VCaP (cell line): Measurements from ENCODE around the gene GALE.

ENCODE experiments used
- H3K27ac ChIP-seq: fragments of 450-650 bp; 2 replicates; pipeline ENCODE4 v1.5.1; 2017
- TF ChIP-seq, protein P1 (sequence below): fragments of 450-650 bp; conservative IDR thresholded peaks from 2 replicates; pipeline ENCODE4 v1.5.1; 2017; ENCODE audit warnings: mild to moderate bottlenecking, moderate library complexity

The GALE gene

DNA sequence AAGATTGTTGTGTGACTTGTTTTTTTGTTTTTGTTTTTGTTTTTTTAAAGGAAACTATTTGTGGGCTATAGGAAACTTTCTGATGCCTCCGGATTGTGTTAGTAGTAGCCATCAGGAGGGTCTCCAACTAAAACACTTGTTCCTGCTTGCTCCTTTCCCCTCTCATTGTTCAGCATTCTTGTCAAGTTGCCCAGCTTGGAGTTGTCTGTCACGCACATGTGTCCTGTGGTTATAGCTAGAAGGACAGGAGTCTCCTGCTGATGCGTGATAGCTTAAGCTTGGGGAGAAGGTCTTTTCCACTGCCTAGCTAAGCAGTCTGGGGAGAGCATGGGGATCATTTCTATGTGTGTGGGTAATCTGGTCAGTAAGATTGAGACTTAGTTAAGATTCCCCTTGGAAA is 12.9 kb downstream of the GALE start:
- TF ChIP-seq, protein P1, sequence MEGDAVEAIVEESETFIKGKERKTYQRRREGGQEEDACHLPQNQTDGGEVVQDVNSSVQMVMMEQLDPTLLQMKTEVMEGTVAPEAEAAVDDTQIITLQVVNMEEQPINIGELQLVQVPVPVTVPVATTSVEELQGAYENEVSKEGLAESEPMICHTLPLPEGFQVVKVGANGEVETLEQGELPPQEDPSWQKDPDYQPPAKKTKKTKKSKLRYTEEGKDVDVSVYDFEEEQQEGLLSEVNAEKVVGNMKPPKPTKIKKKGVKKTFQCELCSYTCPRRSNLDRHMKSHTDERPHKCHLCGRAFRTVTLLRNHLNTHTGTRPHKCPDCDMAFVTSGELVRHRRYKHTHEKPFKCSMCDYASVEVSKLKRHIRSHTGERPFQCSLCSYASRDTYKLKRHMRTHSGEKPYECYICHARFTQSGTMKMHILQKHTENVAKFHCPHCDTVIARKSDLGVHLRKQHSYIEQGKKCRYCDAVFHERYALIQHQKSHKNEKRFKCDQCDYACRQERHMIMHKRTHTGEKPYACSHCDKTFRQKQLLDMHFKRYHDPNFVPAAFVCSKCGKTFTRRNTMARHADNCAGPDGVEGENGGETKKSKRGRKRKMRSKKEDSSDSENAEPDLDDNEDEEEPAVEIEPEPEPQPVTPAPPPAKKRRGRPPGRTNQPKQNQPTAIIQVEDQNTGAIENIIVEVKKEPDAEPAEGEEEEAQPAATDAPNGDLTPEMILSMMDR = no peak
- H3K27ac ChIP-seq = no peak overlapping the region

DNA sequence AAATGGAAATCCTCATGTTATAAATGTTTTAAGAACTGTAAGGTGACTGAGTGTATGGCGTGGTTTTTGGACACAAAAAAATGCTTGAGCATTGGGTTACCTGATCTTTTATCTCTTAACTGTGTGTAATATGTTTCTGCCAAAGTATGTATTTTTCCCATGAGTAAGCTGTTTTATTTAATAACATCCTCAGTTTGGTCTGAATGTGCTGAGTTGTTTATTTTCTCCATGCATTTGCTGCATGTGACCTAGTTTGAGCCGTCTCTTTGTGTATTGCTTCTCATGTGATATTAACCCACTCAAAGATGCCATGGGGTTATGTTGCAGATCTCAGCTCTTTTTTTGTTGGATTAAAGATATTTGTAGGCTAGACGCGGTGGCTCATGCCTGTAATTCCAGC is 15.7 kb downstream of the GALE start:
- TF ChIP-seq, protein P1 = no peak
- peak overlapping the region; percentile 91 for H3K27ac ChIP-seq

DNA sequence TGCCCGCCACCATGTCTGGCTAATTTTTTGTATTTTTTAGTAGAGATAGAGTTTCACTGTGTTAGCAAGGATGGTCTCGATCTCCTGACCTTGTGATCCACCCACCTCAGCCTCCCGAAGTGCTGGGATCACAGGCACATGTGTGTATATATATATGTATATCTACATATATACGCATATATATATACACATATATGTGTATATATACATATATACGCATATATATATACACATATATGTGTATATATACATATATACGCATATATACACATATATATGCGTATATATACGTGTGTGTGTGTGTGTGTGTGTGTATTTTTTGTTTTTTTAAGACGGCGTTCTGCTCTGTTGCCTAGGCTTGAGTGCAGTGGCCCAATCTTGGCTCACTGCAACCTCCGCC is 17.4 kb downstream of the GALE start:
- H3K27ac ChIP-seq = peak overlapping the region; percentile 91

DNA sequence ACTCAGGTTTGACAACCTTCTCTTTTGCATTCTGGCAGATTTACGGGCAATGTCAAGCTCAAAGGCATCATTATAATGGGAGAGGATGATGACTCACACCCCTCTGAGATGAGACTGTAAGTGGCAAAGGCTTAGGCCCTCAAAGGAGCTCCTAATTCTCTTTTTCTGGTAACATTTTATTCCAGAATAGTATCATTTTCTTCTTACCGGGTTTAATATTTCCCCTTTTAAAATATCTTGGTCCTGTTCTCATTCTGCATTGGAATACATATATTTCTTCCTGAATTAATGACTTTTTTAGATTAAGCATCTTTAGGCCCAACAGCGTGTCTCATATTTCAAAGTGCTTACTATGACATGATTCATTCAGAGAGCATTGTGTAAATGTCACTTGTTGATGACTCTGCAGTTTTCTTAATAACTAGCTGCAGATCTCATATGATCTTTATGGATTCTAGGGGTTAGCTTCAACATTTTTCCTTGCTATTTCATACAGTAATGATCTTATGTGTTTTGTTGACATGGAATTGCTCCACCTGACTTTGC is 20.7 kb downstream of the GALE start:
- TF ChIP-seq, protein P1 = no peak
- no peak overlapping the region for H3K27ac ChIP-seq

DNA sequence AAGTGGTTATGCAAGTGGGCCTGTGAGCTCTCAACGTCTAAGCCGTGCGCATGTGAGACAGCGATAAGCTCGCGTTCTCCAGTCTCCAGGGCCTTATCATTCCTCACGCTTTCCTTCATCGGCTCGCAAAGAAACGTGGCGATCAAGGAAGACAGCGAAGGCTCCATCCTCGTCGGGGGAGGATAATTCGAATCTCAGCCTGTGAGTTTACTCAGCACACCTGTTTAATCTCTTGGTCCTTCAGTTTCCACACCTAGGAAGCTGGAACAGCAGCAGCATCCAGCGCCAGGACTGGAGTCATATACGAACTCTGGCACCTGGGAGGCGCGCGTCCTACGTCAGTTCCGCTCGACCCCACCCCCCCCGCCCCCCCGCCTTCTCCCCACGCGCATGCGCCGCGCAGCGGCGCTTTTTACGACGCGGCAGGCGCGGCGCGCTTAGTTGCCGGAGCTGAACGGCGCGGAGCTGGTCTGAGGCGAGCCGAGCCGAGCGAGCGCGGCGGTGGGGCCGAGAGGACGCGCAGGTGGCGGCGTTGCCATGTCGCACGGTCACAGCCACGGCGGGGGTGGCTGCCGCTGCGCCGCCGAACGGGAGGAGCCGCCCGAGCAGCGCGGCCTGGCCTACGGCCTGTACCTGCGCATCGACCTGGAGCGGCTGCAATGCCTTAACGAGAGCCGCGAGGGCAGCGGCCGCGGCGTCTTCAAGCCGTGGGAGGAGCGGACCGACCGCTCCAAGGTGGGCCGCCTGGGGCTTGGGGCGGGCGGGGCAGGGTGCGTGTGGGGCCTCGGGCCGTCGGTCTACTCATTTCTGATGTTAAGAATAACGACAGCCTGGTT is 22.4 kb downstream of the GALE start, which contains the start of gene PITHD1:
Gene PITHD1 (plus strand): TSS at position 440 of the 836 bp plus-strand sequence. CDS start 98 bp downstream, at position 538.
- peak within 1 kb of the TSS; percentile 89 for H3K27ac ChIP-seq
- TF ChIP-seq, protein P1 = no peak

DNA sequence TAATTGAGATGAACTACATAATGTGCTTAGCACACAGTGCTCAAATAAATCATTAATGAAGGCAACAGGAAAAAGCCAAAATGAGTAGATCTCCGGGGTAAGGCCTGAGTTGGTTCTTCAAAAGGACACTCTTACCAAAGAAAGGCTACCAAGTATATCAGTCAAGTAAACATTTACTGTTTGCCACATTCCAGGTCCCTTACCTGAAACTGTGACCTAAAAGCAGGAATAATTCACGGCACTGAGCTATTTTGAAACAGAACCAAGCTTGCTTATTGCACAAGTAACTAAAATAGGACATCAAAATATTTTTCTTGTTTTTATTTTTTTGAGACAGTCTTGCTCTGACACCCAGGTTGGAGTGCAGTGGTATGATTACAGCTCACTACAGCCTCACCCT is 24.3 kb downstream of the GALE start:
- TF ChIP-seq, protein P1 = no peak
- H3K27ac ChIP-seq = peak overlapping the region; percentile 89; the same call in 1 of the 2 replicates

DNA sequence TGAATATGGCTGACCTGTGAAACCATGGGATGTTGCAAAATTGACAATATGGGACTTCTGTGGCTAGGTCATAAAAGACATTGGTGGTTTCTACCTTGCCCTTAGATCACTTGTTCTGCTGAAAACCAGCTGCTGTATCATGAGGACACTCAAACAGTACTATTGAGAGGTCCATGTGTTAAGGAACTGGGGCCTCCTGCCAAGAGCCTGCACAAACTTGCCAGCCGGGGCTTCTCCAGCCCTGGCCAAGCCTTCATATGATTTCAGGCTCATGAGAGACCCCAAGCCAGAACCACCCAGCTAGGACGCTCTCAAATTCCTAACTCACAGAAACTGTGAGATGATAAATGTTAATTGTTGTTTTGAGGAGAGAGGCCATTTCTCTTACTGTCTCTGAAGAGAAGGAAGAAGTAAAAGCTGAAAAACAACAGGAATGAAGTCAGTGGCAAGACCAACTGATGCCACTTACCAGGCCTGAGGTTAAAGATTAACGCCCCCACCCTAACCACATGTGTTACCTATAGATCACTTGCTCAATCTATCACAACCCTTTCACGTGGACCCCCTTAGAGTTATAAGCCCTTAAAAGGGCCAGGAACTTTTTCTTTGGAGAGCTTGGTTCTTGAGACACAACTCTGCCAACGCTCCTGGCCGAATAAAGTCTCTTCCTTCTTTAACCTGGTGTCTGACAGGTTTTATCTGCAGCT is 26.2 kb downstream of the GALE start:
- no peak overlapping the region for H3K27ac ChIP-seq
- TF ChIP-seq, protein P1 = no peak
